ENCODE measurements around the gene NLRP5.

- no peak for TF ChIP-seq CTCF (IDR thresholded peaks at IDR 0.05)
- no peak for TF ChIP-seq POLR2A (IDR thresholded peaks at IDR 0.05)
- TF ChIP-seq EP300 (IDR thresholded peaks at IDR 0.05): no peak
- TF ChIP-seq POLR2AphosphoS5 (IDR thresholded peaks at IDR 0.05): no peak
Measured at GRCh38 chr19:55993492-55993891, 6.9 kb downstream of the NLRP5 start.
